Lower leg skin (tissue), 3 donors: Measurements from ENCODE around the gene CYBC1.

Experiments
- POLR2A ChIP-seq, 2 donors: fragments of 450-650 bp; IDR thresholded peaks; one replicate each; pipeline ENCODE4 v1.6.1; 2016 to 2017; ENCODE audit warnings: antibody characterized with exemption in 2 of 2, mild to moderate bottlenecking in 1 of 2, moderate library complexity in 1 of 2
- TF ChIP-seq, protein P1 (sequence below), 3 donors: fragments of 450-650 bp; IDR thresholded peaks; one replicate each; pipeline ENCODE4 v1.5.1; 2016; ENCODE audit warnings: antibody characterized with exemption in 3 of 3, mild to moderate bottlenecking in 3 of 3, moderate library complexity in 2 of 3

DNA sequence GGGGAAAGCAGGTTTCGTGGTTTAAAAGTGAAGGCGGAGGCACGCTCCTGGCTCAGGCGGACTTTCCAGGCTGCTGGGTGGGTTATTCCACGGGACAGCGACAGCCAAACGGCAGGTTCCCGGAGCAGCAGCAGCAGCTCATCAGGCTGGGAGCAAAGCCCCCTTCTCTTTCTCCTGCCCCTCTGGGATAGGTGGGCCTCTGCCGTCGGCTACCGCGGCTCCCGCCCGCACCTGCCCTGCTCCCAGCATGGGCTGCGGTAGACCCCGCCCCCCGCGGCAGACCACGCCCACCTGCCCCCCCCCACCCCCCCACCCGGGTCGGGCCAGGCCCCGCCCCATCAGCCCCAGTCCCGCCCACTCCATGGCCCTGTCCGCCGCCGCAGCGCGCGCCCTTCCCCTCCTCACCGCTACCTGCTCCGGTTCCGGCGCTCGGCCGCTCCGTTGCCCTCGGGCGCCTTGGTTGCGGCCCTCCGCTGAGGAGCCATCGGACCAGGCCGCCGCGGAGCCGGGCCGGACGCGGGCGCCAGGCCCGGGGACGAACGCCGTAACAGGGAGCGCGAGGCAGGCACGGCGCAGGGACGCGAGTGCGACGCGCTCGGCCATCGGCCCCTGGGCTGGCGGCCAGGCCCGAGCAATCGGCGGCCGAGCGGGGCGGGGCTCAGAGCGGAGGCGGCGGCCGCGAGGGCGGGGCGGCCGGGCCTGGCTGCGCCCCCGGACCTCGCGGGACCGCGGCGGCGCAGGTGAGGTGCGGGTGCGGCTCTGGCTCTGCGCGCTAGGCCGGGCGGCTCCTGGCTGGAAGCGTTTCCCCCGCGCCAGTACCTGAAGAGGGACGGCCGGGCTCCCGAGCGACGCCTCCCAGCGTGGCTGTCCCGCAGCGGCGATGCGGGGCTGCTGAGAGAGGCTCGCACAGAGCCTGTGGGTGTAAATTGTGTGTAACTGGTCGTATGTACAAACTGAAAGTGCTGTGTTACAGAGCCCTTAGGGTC is 32.3 kb downstream of the CYBC1 start, which contains the start of the genes HEXD and OGFOD3:
- TF ChIP-seq, protein P1, sequence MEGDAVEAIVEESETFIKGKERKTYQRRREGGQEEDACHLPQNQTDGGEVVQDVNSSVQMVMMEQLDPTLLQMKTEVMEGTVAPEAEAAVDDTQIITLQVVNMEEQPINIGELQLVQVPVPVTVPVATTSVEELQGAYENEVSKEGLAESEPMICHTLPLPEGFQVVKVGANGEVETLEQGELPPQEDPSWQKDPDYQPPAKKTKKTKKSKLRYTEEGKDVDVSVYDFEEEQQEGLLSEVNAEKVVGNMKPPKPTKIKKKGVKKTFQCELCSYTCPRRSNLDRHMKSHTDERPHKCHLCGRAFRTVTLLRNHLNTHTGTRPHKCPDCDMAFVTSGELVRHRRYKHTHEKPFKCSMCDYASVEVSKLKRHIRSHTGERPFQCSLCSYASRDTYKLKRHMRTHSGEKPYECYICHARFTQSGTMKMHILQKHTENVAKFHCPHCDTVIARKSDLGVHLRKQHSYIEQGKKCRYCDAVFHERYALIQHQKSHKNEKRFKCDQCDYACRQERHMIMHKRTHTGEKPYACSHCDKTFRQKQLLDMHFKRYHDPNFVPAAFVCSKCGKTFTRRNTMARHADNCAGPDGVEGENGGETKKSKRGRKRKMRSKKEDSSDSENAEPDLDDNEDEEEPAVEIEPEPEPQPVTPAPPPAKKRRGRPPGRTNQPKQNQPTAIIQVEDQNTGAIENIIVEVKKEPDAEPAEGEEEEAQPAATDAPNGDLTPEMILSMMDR (IDR thresholded peaks at IDR 0.05): no peak
- peak in 1 of 2 donors; percentile 33 for TF ChIP-seq POLR2A (IDR thresholded peaks at IDR 0.05)
